Dendritic cell treated with granulocyte-macrophage colony-stimulating factor and Interleukin-4, amounts not matched to agents 40 ng/mL and 50 ng/mL, for 4 days (primary cell): ENCODE results near the gene SPTB.

Experiments
- H3K27ac Mint-ChIP-seq: one replicate; pipeline ENCODE4 v1.8.0; 2022; ENCODE audit warnings: mild to moderate bottlenecking, mixed read lengths
- H3K27me3 Mint-ChIP-seq: one replicate; pipeline ENCODE4 v1.8.0; 2022; ENCODE audit warnings: mild to moderate bottlenecking, mixed read lengths
- H3K36me3 Mint-ChIP-seq: one replicate; pipeline ENCODE4 v1.8.0; 2022; ENCODE audit warnings: low read depth, mixed read lengths
- H3K4me1 Mint-ChIP-seq: one replicate; pipeline ENCODE4 v1.8.0; 2022; ENCODE audit warnings: low read depth, mixed read lengths
- H3K4me3 Mint-ChIP-seq: one replicate; pipeline ENCODE4 v1.8.0; 2022; ENCODE audit warnings: mild to moderate bottlenecking, moderate library complexity, mixed read lengths
- H3K9me3 Mint-ChIP-seq: one replicate; pipeline ENCODE4 v1.8.0; 2022; ENCODE audit warnings: mixed read lengths
- intact Hi-C: fragments of 100-400 bp; cut with micrococcal nuclease; formaldehyde crosslinking; loops from one replicate; pipeline ENCODE4 v1.15.0; 2022

Gene SPTB

DNA sequence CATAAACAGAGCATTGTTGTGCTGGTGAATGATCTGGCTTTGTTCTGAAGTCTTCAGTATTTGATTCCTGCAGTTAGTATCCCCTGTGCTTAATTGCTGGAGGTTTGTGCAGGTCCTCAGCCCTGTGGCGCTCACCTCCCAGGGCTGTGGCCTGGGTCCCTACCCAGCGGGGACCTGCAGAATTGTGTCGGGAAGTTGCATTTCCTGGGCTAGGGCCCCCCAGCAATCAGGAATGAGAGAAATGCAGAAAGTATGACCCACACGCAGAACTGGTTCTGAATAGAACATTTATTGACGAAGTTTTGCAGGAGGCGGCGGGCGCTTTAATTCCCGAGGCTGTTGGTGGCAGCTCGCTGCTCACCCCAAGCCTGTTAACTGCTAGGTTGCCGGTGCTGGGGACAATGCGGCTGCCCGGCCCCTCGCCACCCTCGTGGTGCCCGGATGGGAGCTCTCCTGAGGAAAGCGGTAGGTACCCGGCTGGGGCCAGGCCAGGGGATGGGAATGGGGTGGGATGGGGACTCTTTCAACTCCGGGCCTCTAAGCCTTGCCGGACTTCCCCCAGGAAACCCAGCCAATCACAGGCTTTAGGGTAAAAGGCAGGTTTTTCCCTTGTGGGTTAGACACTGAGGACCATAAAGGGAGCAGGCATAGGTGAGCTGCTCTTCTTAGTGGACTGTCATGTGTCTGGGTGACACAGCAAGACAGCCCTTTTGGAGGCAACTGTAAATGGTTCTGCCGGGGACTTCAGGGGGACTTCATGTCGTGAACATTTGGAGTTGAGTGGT, 163.9 kb downstream of the SPTB start:
- peaks cover 6% of the 10 kb centered on the region for H3K36me3 Mint-ChIP-seq
- intact Hi-C loops: no loop called here
- no peak overlapping the region for H3K4me3 Mint-ChIP-seq
- H3K9me3 Mint-ChIP-seq: no peaks in the 10 kb centered on the region
- H3K27me3 Mint-ChIP-seq: no peaks in the 10 kb centered on the region
- H3K4me1 Mint-ChIP-seq: peaks cover 78% of the 10 kb centered on the region
- peak overlapping the region; percentile 68 for H3K27ac Mint-ChIP-seq

DNA sequence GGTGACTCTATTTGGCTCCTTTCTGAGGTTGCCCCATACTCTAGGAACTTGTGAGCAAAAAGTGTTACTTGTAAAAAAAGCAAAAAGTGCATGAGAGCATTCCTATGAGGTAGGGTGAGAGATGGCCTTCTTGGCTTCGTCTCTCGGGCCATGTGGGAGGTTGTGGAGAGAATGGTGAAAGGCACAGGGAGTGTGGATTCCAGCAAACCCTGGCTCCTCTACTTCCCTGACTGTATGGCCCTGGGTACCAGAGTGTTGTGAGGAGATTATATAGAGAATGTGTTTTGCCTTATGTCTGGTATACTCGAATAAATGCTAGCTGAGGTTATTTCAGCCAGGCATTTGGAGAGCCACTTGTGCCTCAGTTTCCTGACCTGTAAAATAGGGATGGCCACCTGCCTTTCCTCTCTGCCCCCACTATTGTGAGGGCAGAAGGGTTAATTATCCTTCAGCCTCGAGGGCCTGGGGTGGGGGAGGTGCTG, 164.5 kb downstream of the SPTB start:
- intact Hi-C loops: no loop called here
- Mint-ChIP-seq H3K9me3 (no peaks in the 10 kb centered on the region), H3K27me3 (no peaks in the 10 kb centered on the region), H3K4me1 (peaks cover 78% of the 10 kb centered on the region), H3K36me3 (peaks cover 6% of the 10 kb centered on the region), H3K4me3 (no peak overlapping the region), H3K27ac (no peak overlapping the region)

- no peaks in the 10 kb centered on the region for H3K9me3 Mint-ChIP-seq
- peaks cover 6% of the 10 kb centered on the region for H3K36me3 Mint-ChIP-seq
- no peaks in the 10 kb centered on the region for H3K27me3 Mint-ChIP-seq
- H3K4me1 Mint-ChIP-seq: peaks cover 79% of the 10 kb centered on the region
- H3K4me3 Mint-ChIP-seq: no peak overlapping the region
- no peak overlapping the region for H3K27ac Mint-ChIP-seq
- intact Hi-C loops: no loop called here
Measured at GRCh38 chr14:64714432-64715025, 165.2 kb downstream of the SPTB start.

- no peak overlapping the region for H3K27ac Mint-ChIP-seq
- H3K4me3 Mint-ChIP-seq: no peak overlapping the region
Measured at GRCh38 chr14:64713677-64714076, 166.0 kb downstream of the SPTB start.

DNA sequence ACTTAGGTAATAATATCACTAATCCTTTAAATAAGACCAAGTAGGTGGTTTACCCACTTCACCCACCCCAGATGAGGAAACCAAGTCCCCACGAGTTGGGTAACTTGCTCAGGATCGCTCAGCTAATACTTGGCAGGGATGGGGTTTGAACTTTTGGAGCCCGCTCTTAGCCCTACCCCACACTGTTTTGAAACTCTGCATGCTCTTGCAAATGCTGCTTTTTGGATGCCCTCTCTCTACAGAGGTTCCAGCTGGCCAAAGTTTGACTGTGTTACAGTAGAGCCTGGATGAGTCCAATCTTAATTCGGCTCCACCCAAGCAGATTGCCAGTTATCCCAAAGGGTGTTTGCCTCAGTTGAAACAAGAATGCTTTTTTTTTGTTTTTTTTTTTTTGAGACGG, 168.7 kb downstream of the SPTB start:
- peaks cover 8% of the 10 kb centered on the region for H3K36me3 Mint-ChIP-seq
- H3K27ac Mint-ChIP-seq: no peak overlapping the region
- H3K9me3 Mint-ChIP-seq: no peaks in the 10 kb centered on the region
- H3K4me3 Mint-ChIP-seq: no peak overlapping the region
- H3K4me1 Mint-ChIP-seq: peaks cover 84% of the 10 kb centered on the region
- H3K27me3 Mint-ChIP-seq: no peaks in the 10 kb centered on the region
- intact Hi-C loops: no loop called here

More at GRCh38 chr14:64713677-64714076, 166.0 kb downstream of the SPTB start:
- Mint-ChIP-seq H3K27me3 (no peaks in the 10 kb centered on the region), H3K36me3 (peaks cover 2% of the 10 kb centered on the region), H3K4me1 (peaks cover 84% of the 10 kb centered on the region), H3K9me3 (no peaks in the 10 kb centered on the region)
- intact Hi-C loops: no loop called here

DNA sequence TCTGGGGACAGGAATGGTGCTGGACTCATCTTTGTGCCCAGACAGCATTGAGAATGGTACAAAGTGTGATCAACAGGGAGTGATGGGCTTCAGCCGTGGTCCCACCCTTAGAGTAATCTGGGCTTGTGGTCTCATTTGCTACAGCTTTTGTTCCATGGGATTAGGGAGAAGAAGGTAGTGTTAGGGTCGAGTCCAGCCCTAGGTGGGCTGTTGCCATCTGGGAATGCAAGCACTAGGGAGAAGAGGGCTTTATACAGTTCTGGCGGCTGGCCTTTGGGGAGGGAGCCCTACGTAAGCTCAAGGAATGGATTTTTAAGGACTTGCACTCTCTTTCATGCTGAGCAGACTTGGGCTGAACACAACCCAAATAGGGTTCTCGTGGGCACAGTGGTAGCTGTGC, 170.6 kb downstream of the SPTB start:
- Mint-ChIP-seq H3K9me3 (no peaks in the 10 kb centered on the region), H3K27me3 (no peaks in the 10 kb centered on the region), H3K4me1 (peaks cover 75% of the 10 kb centered on the region), H3K27ac (peak overlapping the region; percentile 93), H3K36me3 (peaks cover 8% of the 10 kb centered on the region), H3K4me3 (peak overlapping the region; percentile 67)
- intact Hi-C loops: loop anchor here (5.0 kb wide), 1 partner anchor 37 kb away; no protein-coding TSS in a partner anchor

- peaks cover 8% of the 10 kb centered on the region for H3K36me3 Mint-ChIP-seq
- peaks cover 6% of the 10 kb centered on the region for H3K27me3 Mint-ChIP-seq
- H3K4me1 Mint-ChIP-seq: peaks cover 75% of the 10 kb centered on the region
- H3K9me3 Mint-ChIP-seq: no peaks in the 10 kb centered on the region
- intact Hi-C loops: loop anchor here (5.0 kb wide), 1 partner anchor 36 kb away; no protein-coding TSS in a partner anchor
- peak overlapping the region; percentile 67 for H3K4me3 Mint-ChIP-seq
- H3K27ac Mint-ChIP-seq: peak overlapping the region; percentile 93
Measured at GRCh38 chr14:64708148-64709004, 171.3 kb downstream of the SPTB start.

GRCh38 chr14:64707661-64708060, 172.0 kb downstream of the SPTB start:
- Mint-ChIP-seq H3K9me3 (no peaks in the 10 kb centered on the region), H3K4me1 (peaks cover 75% of the 10 kb centered on the region), H3K36me3 (peaks cover 8% of the 10 kb centered on the region), H3K4me3 (no peak overlapping the region), H3K27me3 (peaks cover 12% of the 10 kb centered on the region), H3K27ac (peak overlapping the region; percentile 93)
- intact Hi-C loops: loop anchor here (5.0 kb wide), 1 partner anchor 35 kb away; no protein-coding TSS in a partner anchor

GRCh38 chr14:64706593-64707193, 173.0 kb downstream of the SPTB start:
- peak overlapping the region; percentile 79 for H3K27ac Mint-ChIP-seq
- H3K9me3 Mint-ChIP-seq: no peaks in the 10 kb centered on the region
- intact Hi-C loops: loop anchor here (5.0 kb wide), 1 partner anchor 34 kb away; no protein-coding TSS in a partner anchor
- H3K4me3 Mint-ChIP-seq: no peak overlapping the region
- peaks cover 16% of the 10 kb centered on the region for H3K27me3 Mint-ChIP-seq
- H3K36me3 Mint-ChIP-seq: peaks cover 8% of the 10 kb centered on the region
- H3K4me1 Mint-ChIP-seq: peaks cover 79% of the 10 kb centered on the region

DNA sequence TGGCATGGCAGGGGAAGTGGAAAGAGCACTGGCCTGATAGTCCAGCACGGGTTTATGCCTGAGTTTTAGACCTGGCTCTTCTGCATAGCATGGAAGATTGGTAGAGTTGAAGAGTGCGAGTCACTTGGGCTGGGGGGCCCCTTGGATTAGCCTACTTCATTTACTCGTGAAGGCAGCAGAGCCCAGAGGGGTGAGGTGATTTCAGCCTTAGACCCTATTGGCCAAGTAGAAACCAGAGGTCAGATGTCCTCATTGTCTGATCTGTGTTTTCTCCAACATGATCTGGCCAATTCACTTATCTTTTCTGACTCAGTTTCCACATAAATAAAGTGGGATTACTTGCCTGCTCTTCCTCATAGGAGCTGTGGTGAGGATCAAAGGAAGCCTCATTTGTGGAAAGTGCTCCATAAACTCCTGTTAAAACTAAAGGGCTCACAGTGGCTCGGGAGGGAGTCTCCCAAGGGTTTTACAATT, 173.6 kb downstream of the SPTB start:
- peak overlapping the region; percentile 79 for H3K4me3 Mint-ChIP-seq
- no peaks in the 10 kb centered on the region for H3K9me3 Mint-ChIP-seq
- peaks cover 8% of the 10 kb centered on the region for H3K36me3 Mint-ChIP-seq
- H3K27me3 Mint-ChIP-seq: peaks cover 21% of the 10 kb centered on the region
- H3K4me1 Mint-ChIP-seq: peaks cover 79% of the 10 kb centered on the region
- peak overlapping the region; percentile 79 for H3K27ac Mint-ChIP-seq
- intact Hi-C loops: loop anchor here (5.0 kb wide), 1 partner anchor 34 kb away; no protein-coding TSS in a partner anchor

- peak overlapping the region; percentile 79 for H3K4me3 Mint-ChIP-seq
- peaks cover 8% of the 10 kb centered on the region for H3K36me3 Mint-ChIP-seq
- peaks cover 75% of the 10 kb centered on the region for H3K4me1 Mint-ChIP-seq
- peaks cover 21% of the 10 kb centered on the region for H3K27me3 Mint-ChIP-seq
- no peaks in the 10 kb centered on the region for H3K9me3 Mint-ChIP-seq
- H3K27ac Mint-ChIP-seq: peak overlapping the region; percentile 79
- intact Hi-C loops: loop anchor here (5.0 kb wide), 1 partner anchor 33 kb away; no protein-coding TSS in a partner anchor
Measured at GRCh38 chr14:64705381-64706118, 174.2 kb downstream of the SPTB start.

DNA sequence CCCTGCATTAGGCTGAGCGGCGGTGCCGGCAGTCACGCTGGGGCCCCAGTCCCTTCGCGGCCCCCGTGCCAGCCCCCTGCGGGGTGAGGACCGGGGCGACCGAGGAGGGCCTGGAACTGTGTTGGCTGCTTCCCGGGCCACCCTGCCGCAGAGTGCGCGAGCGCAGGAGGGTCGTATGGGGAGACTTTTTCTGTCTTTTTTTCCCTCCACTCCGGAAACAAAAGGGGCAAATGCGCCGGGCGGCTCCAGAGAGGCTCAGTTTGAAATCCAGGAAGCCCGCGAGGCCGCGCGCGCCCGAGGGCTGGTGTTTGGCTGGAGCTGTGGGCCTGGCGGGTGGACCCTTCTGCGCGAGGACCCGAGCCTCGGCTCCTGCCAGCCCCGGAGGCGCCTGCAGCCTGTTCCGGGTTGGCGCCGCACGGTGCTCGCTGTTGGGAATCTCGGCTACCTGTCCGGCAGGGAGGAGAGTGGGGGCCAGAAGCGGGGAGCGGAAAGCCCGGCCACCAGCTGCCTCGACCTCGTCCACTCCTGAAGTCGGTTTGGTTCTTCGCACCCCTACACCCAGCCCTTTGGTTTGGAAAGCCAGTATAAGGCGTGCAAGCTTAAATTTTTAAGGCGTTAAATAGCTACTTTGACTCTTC, 174.8 kb downstream of the SPTB start:
- intact Hi-C loops: loop anchor here (5.0 kb wide), 1 partner anchor 33 kb away; no protein-coding TSS in a partner anchor
- no peaks in the 10 kb centered on the region for H3K9me3 Mint-ChIP-seq
- peaks cover 68% of the 10 kb centered on the region for H3K4me1 Mint-ChIP-seq
- peak overlapping the region; percentile 79 for H3K4me3 Mint-ChIP-seq
- H3K27me3 Mint-ChIP-seq: peaks cover 21% of the 10 kb centered on the region
- peak overlapping the region; percentile 79 for H3K27ac Mint-ChIP-seq
- peaks cover 8% of the 10 kb centered on the region for H3K36me3 Mint-ChIP-seq
